KMS-11 (cell line): Measurements from ENCODE around the gene CCND3.

Experiments used
- H2AFZ ChIP-seq: fragments of 200-600 bp; sonication (generic); 2 replicates; pipeline ENCODE4 v1.6.1; 2016; ENCODE audit warnings: antibody characterized with exemption, mixed run types, low read depth
- H3K27ac ChIP-seq: fragments of 200-600 bp; sonication (generic); 2 replicates; pipeline ENCODE4 v1.6.1; 2016; ENCODE audit warnings: mild to moderate bottlenecking, mixed run types
- H3K27me3 ChIP-seq: fragments of 200-600 bp; sonication (generic); 2 replicates; pipeline ENCODE4 v1.6.1; 2017; ENCODE audit warnings: mild to moderate bottlenecking, low read depth, mixed run types, moderate library complexity; ENCODE audit not compliant: insufficient read depth
- H3K36me3 ChIP-seq: fragments of 200-600 bp; sonication (generic); 2 replicates; pipeline ENCODE4 v1.6.1; 2017; ENCODE audit warnings: mild to moderate bottlenecking, mixed run types; ENCODE audit not compliant: insufficient read depth
- H3K4me1 ChIP-seq: fragments of 200-600 bp; sonication (generic); 2 replicates; pipeline ENCODE4 v1.6.1; 2016; ENCODE audit warnings: mild to moderate bottlenecking, low read depth, mixed run types; ENCODE audit not compliant: poor library complexity, severe bottlenecking
- H3K4me2 ChIP-seq: fragments of 200-600 bp; sonication (generic); 2 replicates; pipeline ENCODE4 v1.7.0; 2016; ENCODE audit warnings: mild to moderate bottlenecking, mixed run types
- H3K4me3 ChIP-seq: fragments of 200-600 bp; sonication (generic); IDR thresholded peaks from 2 replicates; pipeline ENCODE4 v1.6.1; 2017; ENCODE audit warnings: low read depth, low read length, mixed read lengths; ENCODE audit not compliant: insufficient read depth
- H3K79me2 ChIP-seq: fragments of 200-600 bp; sonication (generic); 2 replicates; pipeline ENCODE4 v1.6.1; 2016; ENCODE audit warnings: low read depth, mixed run types; ENCODE audit not compliant: insufficient read depth
- H3K9ac ChIP-seq: fragments of 200-600 bp; sonication (generic); 2 replicates; pipeline ENCODE4 v1.6.1; 2016; ENCODE audit warnings: mild to moderate bottlenecking, mixed run types
- H4K20me1 ChIP-seq: fragments of 200-600 bp; sonication (generic); 2 replicates; pipeline ENCODE4 v1.6.1; 2016; ENCODE audit warnings: mild to moderate bottlenecking, mixed run types; ENCODE audit not compliant: insufficient read depth
- TF ChIP-seq, protein P1 (sequence below): fragments of 200-600 bp; sonication (generic); conservative IDR thresholded peaks from 2 replicates; pipeline ENCODE4 v1.6.1; 2017; ENCODE audit warnings: low read depth, mild to moderate bottlenecking, antibody characterized with exemption, low read length, moderate library complexity, mixed read lengths

The CCND3 gene

DNA sequence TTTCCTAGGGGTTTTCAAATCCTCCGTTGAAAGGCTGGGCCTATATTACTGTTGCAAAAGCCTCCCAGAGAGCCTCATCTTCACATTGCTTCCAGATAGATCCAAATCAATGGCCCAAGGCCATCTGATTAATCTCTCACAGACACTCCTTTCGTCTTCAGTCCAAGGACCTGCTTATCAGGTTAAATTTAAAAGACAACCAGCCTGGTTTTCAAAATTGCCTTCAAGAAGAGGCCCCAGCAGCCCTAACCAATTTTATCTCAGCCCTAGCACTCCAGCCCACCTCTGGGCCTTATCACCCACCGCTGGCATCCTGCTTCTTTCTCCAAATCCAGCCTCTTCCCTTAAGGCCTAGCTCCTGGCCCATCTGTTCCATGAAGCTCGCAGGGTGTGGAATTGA is 15.5 kb upstream of the CCND3 start:
- Histone ChIP-seq H3K4me1 (peaks cover 6% of the 10 kb centered on the region), H3K4me2 (no peak overlapping the region), H3K27me3 (no peaks in the 10 kb centered on the region), H3K27ac (no peak overlapping the region), H3K79me2 (no peaks in the 10 kb centered on the region), H3K4me3 (no peak overlapping the region), H4K20me1 (no peaks in the 10 kb centered on the region), H2AFZ (no peak overlapping the region), H3K36me3 (no peaks in the 10 kb centered on the region), H3K9ac (no peak overlapping the region)
- TF ChIP-seq, protein P1, sequence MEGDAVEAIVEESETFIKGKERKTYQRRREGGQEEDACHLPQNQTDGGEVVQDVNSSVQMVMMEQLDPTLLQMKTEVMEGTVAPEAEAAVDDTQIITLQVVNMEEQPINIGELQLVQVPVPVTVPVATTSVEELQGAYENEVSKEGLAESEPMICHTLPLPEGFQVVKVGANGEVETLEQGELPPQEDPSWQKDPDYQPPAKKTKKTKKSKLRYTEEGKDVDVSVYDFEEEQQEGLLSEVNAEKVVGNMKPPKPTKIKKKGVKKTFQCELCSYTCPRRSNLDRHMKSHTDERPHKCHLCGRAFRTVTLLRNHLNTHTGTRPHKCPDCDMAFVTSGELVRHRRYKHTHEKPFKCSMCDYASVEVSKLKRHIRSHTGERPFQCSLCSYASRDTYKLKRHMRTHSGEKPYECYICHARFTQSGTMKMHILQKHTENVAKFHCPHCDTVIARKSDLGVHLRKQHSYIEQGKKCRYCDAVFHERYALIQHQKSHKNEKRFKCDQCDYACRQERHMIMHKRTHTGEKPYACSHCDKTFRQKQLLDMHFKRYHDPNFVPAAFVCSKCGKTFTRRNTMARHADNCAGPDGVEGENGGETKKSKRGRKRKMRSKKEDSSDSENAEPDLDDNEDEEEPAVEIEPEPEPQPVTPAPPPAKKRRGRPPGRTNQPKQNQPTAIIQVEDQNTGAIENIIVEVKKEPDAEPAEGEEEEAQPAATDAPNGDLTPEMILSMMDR, result no peak

GRCh38 chr6:41955412-41955811 is 13.8 kb upstream of the CCND3 start:
- Histone ChIP-seq H3K36me3 (no peaks in the 10 kb centered on the region), H3K27me3 (no peaks in the 10 kb centered on the region), H3K4me1 (no peaks in the 10 kb centered on the region), H3K79me2 (no peaks in the 10 kb centered on the region), H2AFZ (no peak overlapping the region), H3K4me3 (no peak overlapping the region), H4K20me1 (no peaks in the 10 kb centered on the region), H3K27ac (no peak overlapping the region), H3K4me2 (no peak overlapping the region), H3K9ac (no peak overlapping the region)
- TF ChIP-seq, protein P1, result no peak

DNA sequence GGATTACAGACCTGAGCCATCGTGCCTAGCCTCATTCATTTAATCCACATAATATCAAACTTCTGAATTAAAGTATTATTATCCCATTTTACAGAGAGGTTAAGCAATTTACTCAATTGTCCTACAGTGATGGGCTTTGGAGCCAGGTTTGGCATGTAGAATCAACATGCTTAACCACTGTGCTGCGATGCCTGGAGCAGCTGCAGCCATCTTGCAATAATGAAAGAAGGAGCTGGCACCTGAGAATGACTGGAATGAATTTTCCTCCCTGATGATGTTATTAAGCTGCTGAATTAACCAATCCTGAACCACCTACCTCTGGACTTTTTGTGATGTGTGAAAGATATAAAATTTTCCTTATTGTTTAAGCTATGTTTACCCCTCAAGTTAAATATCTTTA is 13.1 kb upstream of the CCND3 start:
- TF ChIP-seq, protein P1, result no peak
- Histone ChIP-seq H3K4me3 (no peak overlapping the region), H3K4me1 (no peaks in the 10 kb centered on the region), H3K9ac (no peak overlapping the region), H3K4me2 (no peak overlapping the region), H3K27me3 (no peaks in the 10 kb centered on the region), H3K79me2 (no peaks in the 10 kb centered on the region), H3K36me3 (no peaks in the 10 kb centered on the region), H2AFZ (no peak overlapping the region), H4K20me1 (no peaks in the 10 kb centered on the region), H3K27ac (no peak overlapping the region)

DNA sequence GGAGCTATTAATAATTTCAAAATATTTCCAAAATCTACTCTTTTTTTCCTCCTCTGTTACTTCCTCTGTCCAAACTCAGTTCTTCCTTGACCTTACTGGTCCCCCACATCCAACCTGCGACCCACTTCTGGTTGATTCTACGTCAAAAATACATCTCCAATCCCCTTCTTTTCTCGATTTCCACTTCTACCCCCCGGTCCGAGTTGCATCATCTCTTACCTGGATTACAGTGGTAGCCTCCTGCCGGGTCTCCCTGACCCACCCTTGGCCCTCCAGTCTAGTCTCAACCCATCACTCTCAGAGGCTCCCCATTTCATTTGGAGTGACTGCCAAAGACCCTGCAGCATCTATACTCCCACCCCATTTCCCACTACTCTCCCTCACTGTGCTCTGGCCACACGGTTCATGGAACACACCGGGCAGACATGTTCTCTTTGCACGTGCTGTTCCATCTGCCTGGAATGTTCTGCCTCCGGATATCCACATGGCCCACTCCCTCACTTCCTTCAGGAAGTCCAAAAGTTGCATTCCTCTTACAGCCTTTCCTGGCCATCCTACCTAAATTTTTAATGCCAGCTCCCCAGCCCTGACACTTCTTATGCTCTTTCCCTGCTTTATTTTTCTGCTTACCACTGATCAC is 6.1 kb upstream of the CCND3 start:
- TF ChIP-seq, protein P1, result no peak
- Histone ChIP-seq H3K4me1 (no peaks in the 10 kb centered on the region), H3K9ac (no peak overlapping the region), H3K4me2 (no peak overlapping the region), H3K27me3 (no peaks in the 10 kb centered on the region), H3K79me2 (no peaks in the 10 kb centered on the region), H3K36me3 (no peaks in the 10 kb centered on the region), H3K4me3 (no peak overlapping the region), H2AFZ (no peak overlapping the region), H4K20me1 (no peaks in the 10 kb centered on the region), H3K27ac (no peak overlapping the region)
